Mesendoderm (in vitro differentiated cells): ENCODE data around the gene RYR2.
A peak's percentile ranks its signal among the peaks of the same experiment; 100 is the strongest.

ENCODE experiments used
- DNase-seq: peaks from one replicate; pipeline ENCODE4 v3.0.0; 2013
- H2AK5ac ChIP-seq: 2 replicates; pipeline ENCODE4 v1.6.1; 2013; ENCODE audit warnings: low read length, inconsistent platforms
- H2BK120ac ChIP-seq: 2 replicates; pipeline ENCODE4 v1.6.1; 2013; ENCODE audit warnings: low read depth, mild to moderate bottlenecking, low read length, moderate library complexity, mixed read lengths
- H2BK15ac ChIP-seq: replicated peaks from 2 replicates; pipeline ENCODE4 v1.6.1; 2013; ENCODE audit warnings: low read depth, mild to moderate bottlenecking, moderate library complexity
- H2BK5ac ChIP-seq: 2 replicates; pipeline ENCODE4 v1.6.1; 2013; ENCODE audit warnings: low read length, inconsistent platforms
- H3K18ac ChIP-seq: 2 replicates; pipeline ENCODE4 v1.6.1; 2013; ENCODE audit warnings: mild to moderate bottlenecking, low read length, mixed read lengths
- H3K23ac ChIP-seq: one replicate; pipeline ENCODE4 v1.6.1; 2013; ENCODE audit warnings: low read length
- H3K27ac ChIP-seq: 2 replicates; pipeline ENCODE4 v1.5.1; 2013; ENCODE audit warnings: low read depth, mild to moderate bottlenecking, inconsistent platforms, low read length, moderate library complexity
- H3K27me3 ChIP-seq: 2 replicates; pipeline ENCODE4 v1.6.1; 2013; ENCODE audit warnings: low read length, control low read depth, mild to moderate bottlenecking, inconsistent platforms; ENCODE audit not compliant: insufficient read depth, poor library complexity
- H3K36me3 ChIP-seq: 2 replicates; pipeline ENCODE4 v1.6.1; 2013; ENCODE audit warnings: low read length, inconsistent platforms; ENCODE audit not compliant: control insufficient read depth, insufficient read depth
- H3K4ac ChIP-seq: one replicate; pipeline ENCODE4 v1.6.1; 2013; ENCODE audit warnings: low read depth, mild to moderate bottlenecking, low read length, moderate library complexity
- H3K4me1 ChIP-seq: 2 replicates; pipeline ENCODE4 v1.6.1; 2013; ENCODE audit warnings: low read depth, low read length, inconsistent platforms; ENCODE audit not compliant: control insufficient read depth
- H3K4me2 ChIP-seq: 2 replicates; pipeline ENCODE4 v1.6.1; 2013; ENCODE audit warnings: low read length
- H3K4me3 ChIP-seq: 2 replicates; pipeline ENCODE4 v1.5.1; 2013; ENCODE audit warnings: mild to moderate bottlenecking, low read length
- H3K56ac ChIP-seq: one replicate; pipeline ENCODE4 v1.6.1; 2013; ENCODE audit warnings: low read length
- H3K79me1 ChIP-seq: 2 replicates; pipeline ENCODE4 v1.6.1; 2013; ENCODE audit warnings: low read length, inconsistent platforms
- H3K79me2 ChIP-seq: 2 replicates; pipeline ENCODE4 v1.6.1; 2013; ENCODE audit warnings: mild to moderate bottlenecking, low read length; ENCODE audit not compliant: control insufficient read depth, insufficient read depth
- H3K9ac ChIP-seq: 2 replicates; pipeline ENCODE4 v1.6.1; 2013; ENCODE audit warnings: low read length, inconsistent platforms
- H4K5ac ChIP-seq: one replicate; pipeline ENCODE4 v1.6.1; 2013; ENCODE audit warnings: low read length
- H4K8ac ChIP-seq: one replicate; pipeline ENCODE4 v1.6.1; 2013; ENCODE audit warnings: low read depth, mild to moderate bottlenecking, control low read depth, low read length, moderate library complexity
- WGBS: extraction: QIAGEN DNeasy Blood & Tissue Kit; methylation state at CpG from one replicate; pipeline ENCODE4 v1.1.7; 2013; ENCODE audit warnings: low lambda C conversion rate, missing lambda C conversion rate; ENCODE audit not compliant: insufficient coverage; ENCODE audit errors: extremely low coverage; 5-methylcytosine and 5-hydroxymethylcytosine counted together

RYR2 gene

GRCh38 chr1:237011432-237011831 is 30.6 kb upstream of the RYR2 start:
- H4K8ac ChIP-seq = no peak overlapping the region
- H3K4ac ChIP-seq = no peak overlapping the region
- no peak overlapping the region for H2BK120ac ChIP-seq
- H3K79me1 ChIP-seq = no peaks in the 10 kb centered on the region
- no peak overlapping the region for H4K5ac ChIP-seq
- H3K27me3 ChIP-seq = no peaks in the 10 kb centered on the region
- H3K23ac ChIP-seq = no peak overlapping the region
- no peak overlapping the region for H3K27ac ChIP-seq
- H3K79me2 ChIP-seq = no peaks in the 10 kb centered on the region
- H3K9ac ChIP-seq = no peak overlapping the region
- no peak overlapping the region for H2BK15ac ChIP-seq
- H2AK5ac ChIP-seq = no peak overlapping the region
- no peak overlapping the region for H3K4me3 ChIP-seq
- no peaks in the 10 kb centered on the region for H3K4me1 ChIP-seq
- H3K4me2 ChIP-seq = no peak overlapping the region
- no peak overlapping the region for H2BK5ac ChIP-seq
- no peak overlapping the region for H3K18ac ChIP-seq
- no CpG with 5 or more reads among the region's 3 CpGs for WGBS
- no peaks in the 10 kb centered on the region for H3K36me3 ChIP-seq
- DNase-seq = no peak
- no peak overlapping the region for H3K56ac ChIP-seq

DNA sequence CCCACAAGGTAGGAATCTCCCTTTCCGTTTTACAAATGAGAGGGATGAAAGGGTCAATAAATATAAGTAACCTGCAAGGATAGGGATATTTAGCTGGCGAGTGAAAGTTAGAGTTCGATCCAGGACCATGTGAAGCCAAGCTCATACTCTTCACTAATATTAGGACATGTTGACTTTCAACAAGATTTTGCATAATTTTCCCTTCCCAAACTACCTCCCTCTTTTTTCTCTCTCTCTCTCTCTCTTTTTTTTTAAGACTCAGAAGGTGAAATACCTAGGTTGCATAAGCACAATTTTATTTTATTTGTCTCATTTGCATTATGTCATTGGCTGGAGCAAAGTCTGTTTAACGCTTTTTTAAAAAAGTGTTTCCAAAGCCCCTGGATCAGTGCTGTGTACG is 29.6 kb upstream of the RYR2 start:
- H2AK5ac ChIP-seq = no peak overlapping the region
- H2BK120ac ChIP-seq = no peak overlapping the region
- H2BK5ac ChIP-seq = no peak overlapping the region
- no CpG with 5 or more reads among the region's 5 CpGs for WGBS
- H3K4me3 ChIP-seq = no peak overlapping the region
- no peak overlapping the region for H4K5ac ChIP-seq
- H3K79me1 ChIP-seq = no peaks in the 10 kb centered on the region
- no peaks in the 10 kb centered on the region for H3K36me3 ChIP-seq
- no peak overlapping the region for H3K9ac ChIP-seq
- H3K4me2 ChIP-seq = no peak overlapping the region
- H3K56ac ChIP-seq = no peak overlapping the region
- no peak overlapping the region for H3K23ac ChIP-seq
- no peak for DNase-seq
- H3K4me1 ChIP-seq = no peaks in the 10 kb centered on the region
- no peak overlapping the region for H3K18ac ChIP-seq
- H3K27ac ChIP-seq = no peak overlapping the region
- H3K79me2 ChIP-seq = no peaks in the 10 kb centered on the region
- no peak overlapping the region for H2BK15ac ChIP-seq
- H3K27me3 ChIP-seq = no peaks in the 10 kb centered on the region
- H3K4ac ChIP-seq = no peak overlapping the region
- no peak overlapping the region for H4K8ac ChIP-seq

DNA sequence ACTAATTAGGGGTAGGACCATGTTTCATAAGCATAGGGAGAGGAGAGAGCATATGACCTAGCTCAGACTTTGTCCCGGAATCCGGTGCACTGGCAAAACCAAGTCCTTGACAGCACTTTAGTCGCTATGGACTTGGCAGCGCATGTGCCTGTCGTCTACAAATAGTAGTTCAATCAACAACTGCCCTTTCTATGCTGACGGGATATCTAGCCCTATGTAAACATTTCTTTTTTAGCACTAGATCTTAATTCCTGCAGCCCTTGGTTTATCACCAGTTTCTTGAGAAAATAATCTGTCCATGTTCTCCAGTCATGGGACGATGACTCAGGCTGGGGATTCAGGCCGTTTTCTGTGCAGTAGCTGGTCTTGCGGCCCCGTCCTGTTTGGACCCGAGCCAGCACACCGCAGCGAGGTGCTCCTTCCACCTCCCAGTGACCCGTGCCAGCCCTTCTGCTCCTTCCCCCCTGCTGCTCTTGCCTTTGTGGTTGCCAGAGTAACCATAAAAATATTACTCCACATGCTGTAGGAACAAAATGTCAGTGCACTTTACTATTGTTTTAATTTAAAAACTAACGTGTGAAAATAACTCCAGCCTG is 29.1 kb upstream of the RYR2 start:
- no peak overlapping the region for H3K9ac ChIP-seq
- no peaks in the 10 kb centered on the region for H3K79me2 ChIP-seq
- H3K27me3 ChIP-seq = no peaks in the 10 kb centered on the region
- no peaks in the 10 kb centered on the region for H3K79me1 ChIP-seq
- no peak overlapping the region for H3K23ac ChIP-seq
- no peaks in the 10 kb centered on the region for H3K4me1 ChIP-seq
- no peak overlapping the region for H2BK5ac ChIP-seq
- no peak overlapping the region for H3K4me2 ChIP-seq
- no peak overlapping the region for H4K8ac ChIP-seq
- H3K4ac ChIP-seq = peak overlapping the region; percentile 9
- no peak overlapping the region for H4K5ac ChIP-seq
- no peak overlapping the region for H3K56ac ChIP-seq
- H3K18ac ChIP-seq = no peak overlapping the region
- WGBS = no CpG with 5 or more reads among the region's 15 CpGs
- H3K4me3 ChIP-seq = no peak overlapping the region
- no peak overlapping the region for H3K27ac ChIP-seq
- DNase-seq = no peak
- no peak overlapping the region for H2AK5ac ChIP-seq
- no peak overlapping the region for H2BK15ac ChIP-seq
- H2BK120ac ChIP-seq = no peak overlapping the region
- no peaks in the 10 kb centered on the region for H3K36me3 ChIP-seq

DNA sequence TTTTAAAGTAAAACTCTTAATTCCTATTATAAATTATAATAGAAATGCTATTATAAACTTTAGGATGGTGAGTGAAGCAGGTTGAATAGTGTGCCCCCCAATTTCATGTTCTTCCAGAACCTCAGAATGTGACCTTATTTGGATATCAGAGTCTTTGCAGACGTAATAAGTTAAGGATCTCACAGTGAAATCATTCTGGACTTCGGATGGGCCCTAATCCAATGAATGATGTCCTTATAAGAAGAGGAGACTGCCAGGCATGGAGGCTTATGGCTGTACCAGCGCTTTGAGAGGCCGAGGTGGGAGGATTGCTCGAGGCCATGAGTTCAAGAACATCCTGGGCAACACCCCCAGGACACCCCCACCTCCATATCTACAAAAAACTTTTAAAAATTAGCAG is 28.4 kb upstream of the RYR2 start:
- Histone ChIP-seq H3K79me2 (no peaks in the 10 kb centered on the region), H3K4me1 (no peaks in the 10 kb centered on the region), H2BK120ac (no peak overlapping the region), H3K4me3 (no peak overlapping the region), H3K27me3 (no peaks in the 10 kb centered on the region), H3K18ac (no peak overlapping the region), H2BK5ac (no peak overlapping the region), H3K79me1 (no peaks in the 10 kb centered on the region), H3K23ac (no peak overlapping the region), H4K5ac (no peak overlapping the region), H3K27ac (no peak overlapping the region), H3K9ac (no peak overlapping the region), H3K4ac (no peak overlapping the region), H2BK15ac (no peak overlapping the region), H3K36me3 (no peaks in the 10 kb centered on the region), H3K4me2 (no peak overlapping the region), H2AK5ac (no peak overlapping the region), H3K56ac (no peak overlapping the region), H4K8ac (no peak overlapping the region)
- DNase-seq = no peak
- WGBS = no CpG with 5 or more reads among the region's 5 CpGs

- H3K27ac ChIP-seq = no peak overlapping the region
- no peak overlapping the region for H2BK120ac ChIP-seq
- H3K4ac ChIP-seq = no peak overlapping the region
- no peak overlapping the region for H2BK5ac ChIP-seq
- H3K56ac ChIP-seq = no peak overlapping the region
- no peak overlapping the region for H3K23ac ChIP-seq
- no peak overlapping the region for H2BK15ac ChIP-seq
- no peaks in the 10 kb centered on the region for H3K27me3 ChIP-seq
- H2AK5ac ChIP-seq = no peak overlapping the region
- H3K79me1 ChIP-seq = no peaks in the 10 kb centered on the region
- DNase-seq = no peak
- H4K5ac ChIP-seq = no peak overlapping the region
- H3K36me3 ChIP-seq = no peaks in the 10 kb centered on the region
- no peaks in the 10 kb centered on the region for H3K79me2 ChIP-seq
- WGBS = no CpG with 5 or more reads among the region's 1 CpG
- H3K4me1 ChIP-seq = no peaks in the 10 kb centered on the region
- no peak overlapping the region for H3K18ac ChIP-seq
- no peak overlapping the region for H3K4me2 ChIP-seq
- H3K9ac ChIP-seq = no peak overlapping the region
- no peak overlapping the region for H3K4me3 ChIP-seq
- H4K8ac ChIP-seq = no peak overlapping the region
Measured at GRCh38 chr1:237016626-237017025, 25.4 kb upstream of the RYR2 start.

GRCh38 chr1:237018896-237019295 is 23.1 kb upstream of the RYR2 start:
- H3K36me3 ChIP-seq = no peaks in the 10 kb centered on the region
- no peaks in the 10 kb centered on the region for H3K79me2 ChIP-seq
- no peaks in the 10 kb centered on the region for H3K27me3 ChIP-seq
- H2BK5ac ChIP-seq = no peak overlapping the region
- no peak overlapping the region for H4K8ac ChIP-seq
- H2AK5ac ChIP-seq = no peak overlapping the region
- DNase-seq = no peak
- H3K27ac ChIP-seq = no peak overlapping the region
- no peaks in the 10 kb centered on the region for H3K4me1 ChIP-seq
- no peak overlapping the region for H2BK120ac ChIP-seq
- no peak overlapping the region for H3K9ac ChIP-seq
- H3K4me2 ChIP-seq = no peak overlapping the region
- H3K56ac ChIP-seq = no peak overlapping the region
- no peak overlapping the region for H3K18ac ChIP-seq
- H3K23ac ChIP-seq = no peak overlapping the region
- no peaks in the 10 kb centered on the region for H3K79me1 ChIP-seq
- no peak overlapping the region for H4K5ac ChIP-seq
- no peak overlapping the region for H3K4ac ChIP-seq
- no peak overlapping the region for H3K4me3 ChIP-seq
- no peak overlapping the region for H2BK15ac ChIP-seq
